OCI-LY3 (cell line): ENCODE measurements around the gene ZNF519.

Experiments used
- CTCF ChIP-seq: fragments of 200-600, 300-600 bp; sonication (generic); IDR thresholded peaks from 2 replicates; pipeline ENCODE4 v1.5.1; 2014; ENCODE audit warnings: antibody characterized with exemption, low read length, low read depth
- EZH2phosphoT487 ChIP-seq: fragments of 200-600 bp; shearing (Covaris generic); IDR thresholded peaks from 2 replicates; pipeline ENCODE4 v1.6.1; 2018; ENCODE audit warnings: antibody characterized with exemption, mixed run types, low read depth

- no peak for TF ChIP-seq CTCF
- no peak for TF ChIP-seq EZH2phosphoT487
Observed at GRCh38 chr18:14075196-14075595, 57.0 kb downstream of the ZNF519 start.
